ENCODE measurements around the gene SLC40A1. TPM values are rescaled to one million over a fixed set of nuclear protein-coding genes. Genes with fewer than 3 reads are reported as not detected.

Gene SLC40A1
- total RNA-seq, 6 experiments from 2014 or later: 101 to 289 (median 134) TPM

DNA sequence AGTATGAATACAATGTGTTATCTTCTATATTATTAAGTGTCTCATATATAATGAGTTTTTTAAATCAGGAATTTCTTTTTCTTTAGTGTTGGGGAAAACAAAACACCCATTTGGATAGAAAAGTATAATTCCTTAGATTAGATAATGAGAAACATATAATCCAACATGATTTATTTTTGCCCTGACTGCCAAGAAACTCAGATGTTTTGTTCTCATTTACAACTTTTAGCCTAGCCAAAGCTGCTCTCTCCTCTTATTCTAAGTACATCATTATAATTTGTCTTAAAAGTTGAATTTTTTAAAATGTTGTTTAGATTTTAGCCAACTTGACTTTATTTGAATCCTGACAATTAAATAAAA is 68.6 kb downstream of the SLC40A1 start:
- Histone ChIP-seq H3K36me3 (no peaks in the 10 kb centered on the region), H3K4me1 (no peaks in the 10 kb centered on the region), H3K4me3 (no peak overlapping the region), H3K27me3 (no peaks in the 10 kb centered on the region), H3K9me3 (no peaks in the 10 kb centered on the region), H3K27ac (no peak overlapping the region)
- no peak for TF ChIP-seq POLR2A (IDR thresholded peaks at IDR 0.05)
- TF ChIP-seq, protein P1, sequence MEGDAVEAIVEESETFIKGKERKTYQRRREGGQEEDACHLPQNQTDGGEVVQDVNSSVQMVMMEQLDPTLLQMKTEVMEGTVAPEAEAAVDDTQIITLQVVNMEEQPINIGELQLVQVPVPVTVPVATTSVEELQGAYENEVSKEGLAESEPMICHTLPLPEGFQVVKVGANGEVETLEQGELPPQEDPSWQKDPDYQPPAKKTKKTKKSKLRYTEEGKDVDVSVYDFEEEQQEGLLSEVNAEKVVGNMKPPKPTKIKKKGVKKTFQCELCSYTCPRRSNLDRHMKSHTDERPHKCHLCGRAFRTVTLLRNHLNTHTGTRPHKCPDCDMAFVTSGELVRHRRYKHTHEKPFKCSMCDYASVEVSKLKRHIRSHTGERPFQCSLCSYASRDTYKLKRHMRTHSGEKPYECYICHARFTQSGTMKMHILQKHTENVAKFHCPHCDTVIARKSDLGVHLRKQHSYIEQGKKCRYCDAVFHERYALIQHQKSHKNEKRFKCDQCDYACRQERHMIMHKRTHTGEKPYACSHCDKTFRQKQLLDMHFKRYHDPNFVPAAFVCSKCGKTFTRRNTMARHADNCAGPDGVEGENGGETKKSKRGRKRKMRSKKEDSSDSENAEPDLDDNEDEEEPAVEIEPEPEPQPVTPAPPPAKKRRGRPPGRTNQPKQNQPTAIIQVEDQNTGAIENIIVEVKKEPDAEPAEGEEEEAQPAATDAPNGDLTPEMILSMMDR (IDR thresholded peaks at IDR 0.05): no peak
- DNase-seq: no peak
- intact Hi-C loops (cut with DNase I): no loop called here
- ATAC-seq: no peak

DNA sequence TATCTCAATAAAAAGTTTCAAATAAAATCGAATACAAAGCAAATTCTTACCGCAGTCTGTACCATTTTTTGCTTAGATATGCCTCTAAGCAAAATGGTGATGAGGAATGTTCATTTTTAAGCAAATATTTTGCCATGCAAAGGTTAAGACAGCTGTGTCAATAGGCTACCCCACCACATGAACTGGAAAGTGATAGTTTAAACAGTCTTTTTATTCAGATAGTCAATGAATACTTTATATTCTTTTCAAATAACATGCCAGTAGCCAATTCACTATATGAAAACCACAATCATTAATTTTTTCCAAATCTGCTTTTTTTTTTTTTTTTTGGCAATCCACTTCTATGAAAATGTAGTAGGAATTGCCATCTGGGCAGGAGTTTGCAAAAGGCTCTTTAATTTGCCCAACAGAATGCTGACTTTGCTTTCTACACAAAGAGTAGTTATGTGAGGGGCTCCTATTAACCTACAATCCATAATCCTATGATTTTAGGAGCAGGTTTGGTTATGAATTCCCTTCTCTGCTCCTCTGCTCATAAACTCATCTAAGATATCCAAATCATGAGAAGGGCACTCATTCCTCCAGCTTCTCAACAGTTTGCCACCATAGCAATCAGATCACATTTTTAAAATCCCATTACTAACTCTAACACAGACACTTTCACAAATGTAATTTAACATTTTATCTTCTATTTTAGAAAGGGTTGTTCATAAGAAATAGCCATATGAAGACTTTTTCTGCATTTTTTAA is 69.2 kb downstream of the SLC40A1 start:
- no peaks in the 10 kb centered on the region for H3K4me1 ChIP-seq
- H3K27ac ChIP-seq: no peak overlapping the region
- intact Hi-C loops (cut with DNase I): no loop called here
- no peak overlapping the region for H3K4me3 ChIP-seq
- TF ChIP-seq POLR2A (IDR thresholded peaks at IDR 0.05): no peak
- TF ChIP-seq, protein P1 (IDR thresholded peaks at IDR 0.05): no peak
- WGBS (ENCODE audit: insufficient coverage, low coverage, low lambda C conversion rate, missing lambda C conversion rate): 87% methylated on average over 2 of the region's 2 CpGs
- no peak for DNase-seq
- no peaks in the 10 kb centered on the region for H3K36me3 ChIP-seq
- no peak for ATAC-seq
- H3K9me3 ChIP-seq: no peaks in the 10 kb centered on the region
- no peaks in the 10 kb centered on the region for H3K27me3 ChIP-seq

Other genes starting within 250 kb of the SLC40A1 start
- gene WDR75, start 139.3 kb downstream of the SLC40A1 start, total RNA-seq: 10 to 100 TPM in 4 of 6 experiments, 1 to 10 TPM in 2; 7.5 to 19.5 (median 11.8) TPM
- gene ASNSD1, start 80.7 kb upstream of the SLC40A1 start, total RNA-seq: 10 to 100 TPM; 18.7 to 31.6 (median 27.0) TPM
- 1 to 10 TPM; 2.9 to 9.2 (median 4.8) TPM for gene ANKAR, start 93.9 kb upstream of the SLC40A1 start, total RNA-seq
- 1 to 10 TPM; 2.6 to 6.1 (median 4.3) TPM for gene OSGEPL1, start 182.0 kb upstream of the SLC40A1 start, total RNA-seq
- gene ORMDL1, start 203.6 kb upstream of the SLC40A1 start, total RNA-seq: 10 to 100 TPM; 19.1 to 46.1 (median 28.7) TPM
- 1 to 10 TPM; 8.1 to 9.5 (median 8.4) TPM for gene PMS1, start 203.7 kb upstream of the SLC40A1 start, total RNA-seq